Measurements from ENCODE around the gene ANKMY1. TPM values are rescaled to one million over a fixed set of nuclear protein-coding genes. Genes with fewer than 3 reads are reported as not detected.

Gene ANKMY1
- total and polyA plus RNA-seq, 2 of the 13 experiments (the other 11 are each of a cell fraction or from before 2014, with no cell fraction given) = 11.7 to 18.8 TPM

GRCh38 chr2:240604939-240605716 is 47.3 kb upstream of the ANKMY1 start (continued):
- TF ChIP-seq ZNF646 (CRISPR knock-in tag; IDR thresholded peaks at IDR 0.05) = no peak
- TF ChIP-seq SUZ12 (IDR thresholded peaks at IDR 0.05; ENCODE audit: low read depth, low read length) = no peak
- no peak for TF ChIP-seq ZNF484 (CRISPR knock-in tag; IDR thresholded peaks at IDR 0.05; ENCODE audit: borderline replicate concordance, low read depth)
- TF ChIP-seq NR2F2 (IDR thresholded peaks at IDR 0.05; ENCODE audit: borderline replicate concordance, low read depth) = peak; percentile 30; the same call in 1 of the 2 replicates
- no peak for TF ChIP-seq AFF4 (CRISPR knock-in tag; IDR thresholded peaks at IDR 0.05)
- TF ChIP-seq NFRKB (IDR thresholded peaks at IDR 0.05) = no peak
- TF ChIP-seq ZNF33A (CRISPR knock-in tag; IDR thresholded peaks at IDR 0.05; ENCODE audit: borderline replicate concordance) = no peak
- TF ChIP-seq ZNF317 (CRISPR knock-in tag; IDR thresholded peaks at IDR 0.05) = no peak; the same call in 1 of the 2 replicates
- TF ChIP-seq MIXL1 (CRISPR knock-in tag; IDR thresholded peaks at IDR 0.05) = no peak
- TF ChIP-seq CCAR2 (optimal IDR thresholded peaks at IDR 0.05; ENCODE audit: low read depth, low read length) = no peak
- TF ChIP-seq YY1 (IDR thresholded peaks at IDR 0.05; ENCODE audit: insufficient read depth, insufficient replicate concordance, low read depth, low read length) = peak; percentile 65
- TF ChIP-seq, protein P1, sequence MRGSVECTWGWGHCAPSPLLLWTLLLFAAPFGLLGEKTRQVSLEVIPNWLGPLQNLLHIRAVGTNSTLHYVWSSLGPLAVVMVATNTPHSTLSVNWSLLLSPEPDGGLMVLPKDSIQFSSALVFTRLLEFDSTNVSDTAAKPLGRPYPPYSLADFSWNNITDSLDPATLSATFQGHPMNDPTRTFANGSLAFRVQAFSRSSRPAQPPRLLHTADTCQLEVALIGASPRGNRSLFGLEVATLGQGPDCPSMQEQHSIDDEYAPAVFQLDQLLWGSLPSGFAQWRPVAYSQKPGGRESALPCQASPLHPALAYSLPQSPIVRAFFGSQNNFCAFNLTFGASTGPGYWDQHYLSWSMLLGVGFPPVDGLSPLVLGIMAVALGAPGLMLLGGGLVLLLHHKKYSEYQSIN (CRISPR knock-in tag; IDR thresholded peaks at IDR 0.05; ENCODE audit: borderline replicate concordance) = no peak
- TF ChIP-seq PAX8 (CRISPR knock-in tag; IDR thresholded peaks at IDR 0.05; ENCODE audit: borderline replicate concordance) = peak; percentile 84; the same call in 1 of the 2 replicates
- no peak for TF ChIP-seq RBM22 (optimal IDR thresholded peaks at IDR 0.05; ENCODE audit: low read length)
- no peak for TF ChIP-seq RELA (CRISPR knock-in tag; IDR thresholded peaks at IDR 0.05)
- TF ChIP-seq ZNF362 (CRISPR knock-in tag; IDR thresholded peaks at IDR 0.05; ENCODE audit: borderline replicate concordance) = peak; percentile 50; the same call in 1 of the 2 replicates
- TF ChIP-seq ISL2 (CRISPR knock-in tag; IDR thresholded peaks at IDR 0.05) = peak; percentile 40; the same call in 1 of the 2 replicates

All from HepG2 (cell line).